K562 (cell line): ENCODE results near the gene SATB2. TPM values are rescaled to one million over a fixed set of nuclear protein-coding genes. Genes with fewer than 3 reads are reported as not detected.

ENCODE experiments used
- ATAC-seq: fragments of 200-7000 bp; cut with Tn5 transposase; 3 replicates; pipeline ENCODE4 v1.9.1; 2020; ENCODE audit warnings: moderate library complexity
- BruUV-seq: library from RNA; stranded (reverse); fragments of 400-500 nt; replicated peaks from 2 replicates; lab custom pipeline; 2021; lab: Mats Ljungman, UMichigan
- CTCF ChIA-PET: fragments of 300-600 bp; formaldehyde crosslinking; extraction: SDS; loops from one replicate; lab custom pipeline; 2021; ENCODE audit warnings: low intra/inter-chr PET ratio; lab: Yijun Ruan, JAX
- POLR2A ChIA-PET: fragments of 300-600, 350-650 bp; sonication (Branson Sonifier 250); formaldehyde crosslinking; extraction: SDS; loops from one replicate; lab custom pipeline; 2021; ENCODE audit warnings: antibody characterized with exemption, inconsistent platforms; lab: Yijun Ruan, JAX
- DNase-seq, 4 experiments: peaks; one replicate each; pipeline versions ENCODE4 v3.0.0 to v3.0.0-alpha.2; 2011 to 2018; ENCODE audit warnings: low spot score in 3 of 4, mixed read lengths in 3 of 4; ENCODE audit errors: extremely low read depth in 1 of 4
- FAIRE-seq: peaks from 2 replicates; lab custom pipeline; 2011; peaks lifted over from hg19 to GRCh38; lab: Jason Lieb, UNC
- H2AFZ ChIP-seq: 2 replicates; pipeline ENCODE4 v1.6.0; 2011; ENCODE audit warnings: low read depth, low read length, control low read depth, inconsistent platforms
- H3K27ac ChIP-seq: fragments of 200-600 bp; 3 replicates; pipeline ENCODE4 v1.8.0; 2011; ENCODE audit warnings: low read depth, mild to moderate bottlenecking, control low read depth, inconsistent platforms, low read length, moderate library complexity, mixed read lengths; ENCODE audit errors: extremely low read depth
- H3K27me3 ChIP-seq, 2 experiments: fragments of 300-600 bp in 1 of 2; 2 replicates in 1 of 2; 3 replicates in 1 of 2; pipeline versions ENCODE4 v1.6.0 to v1.8.0; 2011; ENCODE audit warnings: inconsistent platforms in 2 of 2, low read length in 2 of 2, mild to moderate bottlenecking in 1 of 2, mixed read lengths in 1 of 2, moderate library complexity in 1 of 2; ENCODE audit not compliant: control insufficient read depth in 2 of 2, insufficient read depth in 2 of 2
- H3K36me3 ChIP-seq: fragments of 300-600 bp; 3 replicates; pipeline ENCODE4 v1.8.0; 2011; ENCODE audit warnings: mild to moderate bottlenecking, low read length, inconsistent platforms; ENCODE audit not compliant: control insufficient read depth, insufficient read depth
- H3K4me1 ChIP-seq, 2 experiments: fragments of 200-600 bp in 1 of 2; replicated peaks in 1 of 2; 2 replicates in 1 of 2; 3 replicates in 1 of 2; pipeline versions ENCODE4 v1.5.1 to v1.8.0; 2011; ENCODE audit warnings: inconsistent platforms in 2 of 2, low read length in 2 of 2, mild to moderate bottlenecking in 1 of 2, mixed read lengths in 1 of 2, moderate library complexity in 1 of 2; ENCODE audit not compliant: control insufficient read depth in 2 of 2, insufficient read depth in 2 of 2
- H3K4me2 ChIP-seq: 2 replicates; pipeline ENCODE4 v1.6.1; 2011; ENCODE audit warnings: low read length, control low read depth, inconsistent platforms, mixed read lengths; ENCODE audit not compliant: insufficient read depth
- H3K4me3 ChIP-seq: fragments of 200-600 bp; sonication (generic), shearing (Covaris generic); 2 replicates; pipeline ENCODE4 v1.5.1; 2016; ENCODE audit warnings: control low read depth, inconsistent platforms
- H3K79me2 ChIP-seq: fragments of 200-600 bp; 3 replicates; pipeline ENCODE4 v1.8.0; 2011; ENCODE audit warnings: low read length, inconsistent platforms; ENCODE audit not compliant: control insufficient read depth, insufficient read depth
- H3K9ac ChIP-seq, 2 experiments: 2 replicates each; pipeline versions ENCODE4 v1.6.0 to v1.6.1; 2011; ENCODE audit warnings: low read depth in 2 of 2, low read length in 2 of 2, control low read depth in 1 of 2, inconsistent platforms in 1 of 2, mild to moderate bottlenecking in 1 of 2, mixed read lengths in 1 of 2; ENCODE audit not compliant: insufficient read depth in 1 of 2
- H3K9me1 ChIP-seq: one replicate; pipeline ENCODE4 v1.6.0; 2011; ENCODE audit warnings: inconsistent platforms, mild to moderate bottlenecking, low read length, moderate library complexity; ENCODE audit not compliant: control insufficient read depth, insufficient read depth
- H3K9me3 ChIP-seq: replicated peaks from 2 replicates; pipeline ENCODE4 v1.5.1; 2011; ENCODE audit warnings: low read depth, low read length, inconsistent platforms; ENCODE audit not compliant: control insufficient read depth, insufficient read depth
- H4K20me1 ChIP-seq: replicated peaks from 2 replicates; pipeline ENCODE4 v1.6.1; 2011; ENCODE audit warnings: low read length, inconsistent platforms, mixed read lengths; ENCODE audit not compliant: control insufficient read depth, insufficient read depth
- CGGBP1 ChIP-seq: fragments of 250-450 bp; sonication (Bioruptor Pico); IDR thresholded peaks from 2 replicates; pipeline ENCODE4 v1.9.0; 2021; ENCODE audit warnings: mild to moderate bottlenecking
- CHD1 ChIP-seq: fragments of 200-600 bp; sonication (generic); IDR thresholded peaks from one replicate; pipeline ENCODE4 v1.6.1; 2012; ENCODE audit warnings: mild to moderate bottlenecking, moderate library complexity, low read length, inconsistent platforms
- MLX ChIP-seq, 2 experiments: fragments of 450-650 bp in 1 of 2; sonication (generic) in 1 of 2; formaldehyde crosslinking; conservative IDR thresholded peaks; 2 replicates each; pipeline versions ENCODE4 v1.4.0 to v1.8.1; 2020 to 2022; ENCODE audit warnings: mild to moderate bottlenecking in 1 of 2, missing genetic modification reagents in 1 of 2
- SMARCC2 ChIP-seq: fragments of 450-650 bp; IDR thresholded peaks from 2 replicates; pipeline ENCODE4 v1.6.1; 2017; ENCODE audit warnings: antibody characterized with exemption, moderate library complexity, mild to moderate bottlenecking, low read depth
- SP2 ChIP-seq: IDR thresholded peaks from 2 replicates; pipeline ENCODE4 v1.6.1; 2011; ENCODE audit warnings: mild to moderate bottlenecking, low read depth, low read length, moderate library complexity; ENCODE audit not compliant: poor library complexity, severe bottlenecking; ENCODE audit errors: extremely low read depth
- SPI1 ChIP-seq: IDR thresholded peaks from 2 replicates; pipeline ENCODE4 v1.6.1; 2011; ENCODE audit warnings: low read depth, low read length, control low read depth, borderline replicate concordance
- THAP12 ChIP-seq: fragments of 250-450 bp; sonication (Bioruptor Pico); IDR thresholded peaks from 2 replicates; pipeline ENCODE4 v1.9.0; 2021; ENCODE audit warnings: mild to moderate bottlenecking, inconsistent platforms
- ZFP30 ChIP-seq: fragments of 250-450 bp; sonication (Bioruptor Pico); IDR thresholded peaks from 2 replicates; pipeline ENCODE4 v1.8.0; 2022; ENCODE audit warnings: moderate library complexity, mild to moderate bottlenecking, inconsistent platforms, borderline replicate concordance
- WGBS: fragments of 100-300 bp; shearing (Covaris generic); methylation state at CpG from one replicate; pipeline ENCODE4 v1.1.6; 2016; ENCODE audit warnings: low coverage, mixed read lengths; ENCODE audit not compliant: insufficient coverage; ENCODE audit errors: missing lambda C conversion rate; 5-methylcytosine and 5-hydroxymethylcytosine counted together
- in situ Hi-C: fragments of 300-500 bp; cut with MboI; formaldehyde crosslinking; loops from 4 replicates; pipeline ENCODE4 v1.15.0; 2018; ENCODE audit warnings: inconsistent platforms, mixed read lengths
- intact Hi-C: fragments of 100-400 bp; cut with micrococcal nuclease; formaldehyde crosslinking; loops from 2 replicates; pipeline ENCODE4 v1.14.2; 2022
- polyA plus RNA-seq, 8 experiments: library from polyadenylated mRNA; depleted of rRNA in 4 of 8; stranded (reverse) in 5 of 8; unstranded in 3 of 8; fragments of >200 nt; fragmentation: Nextera tagmentation in 2 of 8; fragmentation: Illumina TruSeq in 1 of 8; extraction: Ambion mirVana in 2 of 8; extraction: Trizol in 1 of 8; gene quantifications; 2 replicates each; pipeline versions ENCODE4 v1.2.1 to v1.2.3, GENCODE V29; 2011 to 2014; ENCODE audit warnings: inconsistent platforms in 1 of 8, missing spikeins in 1 of 8
- total RNA-seq, 7 experiments: library from RNA; depleted of rRNA in 6 of 7; stranded (reverse); fragments of >200 nt in 6 of 7; fragmentation: Illumina TruSeq in 2 of 7; extraction: Trizol in 2 of 7; gene quantifications; 2 replicates each; pipeline versions ENCODE4 v1.2.1 to v1.2.3, GENCODE V29; 2011 to 2021; ENCODE audit warnings: low replicate concordance in 1 of 7

SATB2 gene
- total and polyA plus RNA-seq, 9 of the 15 experiments (the other 6 are each of a cell fraction or from before 2014, with no cell fraction given): 4.5 to 34.0 (median 15.1) TPM

GRCh38 chr2:199370150-199370780 is 87.5 kb downstream of the SATB2 start (continued):
- TF ChIP-seq MLX (CRISPR knock-in tag; conservative IDR thresholded peaks at IDR 0.05): no peak
- TF ChIP-seq SP2: no peak

GRCh38 chr2:199366406-199366805 is 91.3 kb downstream of the SATB2 start:
- Histone ChIP-seq H3K4me2 (no peak overlapping the region), H4K20me1 (no peaks in the 10 kb centered on the region; the same call in 1 of the 2 replicates), H3K9me1 (no peaks in the 10 kb centered on the region), H3K4me1 (no peaks in the 10 kb centered on the region), H3K79me2 (no peaks in the 10 kb centered on the region; the same call in 2 of the 3 replicates), H3K9ac (no peak overlapping the region), H3K4me3 (no peak overlapping the region), H3K27ac (no peak overlapping the region), H3K9me3 (no peaks in the 10 kb centered on the region), H3K36me3 (peaks cover 61% of the 10 kb centered on the region), H3K27me3 (no peaks in the 10 kb centered on the region), H2AFZ (no peak overlapping the region)
- CTCF ChIA-PET: interaction anchor here (0.7 kb wide), 1 partner anchor 12 kb away, joined by 5 read pairs; no protein-coding TSS in a partner anchor
- no TSS peak for BruUV-seq
- in situ Hi-C loops (no loop called here), intact Hi-C loops (no loop called here)
- ATAC-seq: no peak
- 91% methylated on average over 2 of the region's 2 CpGs for WGBS
- POLR2A ChIA-PET: no interaction called here
- DNase-seq: no peak
- no peak for FAIRE-seq
- TF ChIP-seq CGGBP1 (CRISPR knock-in tag) (no peak), CHD1 (no peak), SPI1 (0 out of 2 replicates have a peak, but pooled peaks have one; percentile 15), THAP12 (CRISPR knock-in tag) (no peak), ZFP30 (CRISPR knock-in tag) (no peak), SMARCC2 (no peak)
